HUDEP-2 (cell line): ENCODE data around the gene MAST4.

ENCODE experiments used
- DNase-seq, 76 experiments: peaks; one replicate each; lab custom pipeline; 2025; ENCODE audit not compliant: unreplicated experiment in 76 of 76; lab: John Stamatoyannopoulos, UW

The MAST4 gene

DNA sequence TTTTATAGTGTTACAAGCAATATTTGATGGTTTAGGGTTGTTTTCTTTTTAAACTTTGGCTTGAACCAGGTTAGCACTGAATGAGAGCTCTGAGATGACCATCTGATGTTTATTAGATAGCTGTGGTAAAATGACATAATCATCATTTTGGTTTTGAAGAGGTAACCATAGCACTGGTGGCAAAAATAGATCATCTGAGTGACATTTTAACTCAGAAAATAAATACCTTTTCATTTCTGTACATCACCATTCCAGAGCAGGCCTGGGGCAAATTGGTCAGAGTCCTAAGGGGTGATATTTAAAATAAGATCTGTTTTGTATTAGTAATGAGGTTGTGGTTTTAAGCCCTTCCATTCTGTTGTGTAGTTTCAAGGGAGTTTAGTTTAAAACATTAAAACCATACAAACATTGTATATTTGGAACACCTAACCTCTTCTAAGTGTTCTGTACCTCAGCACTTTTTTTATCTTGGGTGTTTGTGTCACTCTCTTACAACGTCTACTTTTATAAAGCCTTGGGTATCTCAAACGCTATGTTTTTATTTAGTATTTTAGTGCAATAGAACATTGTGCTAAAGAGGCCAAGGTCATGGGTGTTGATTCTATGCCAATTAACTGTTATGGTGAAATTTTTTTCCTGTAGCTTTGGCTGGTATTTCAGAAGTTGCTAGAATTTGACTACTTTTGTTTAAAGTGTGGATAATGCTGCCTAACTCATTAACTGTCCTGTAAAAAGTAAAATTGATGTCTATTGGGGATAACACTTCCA lies 434.3 kb downstream of the MAST4 start:
- no peak for DNase-seq

DNA sequence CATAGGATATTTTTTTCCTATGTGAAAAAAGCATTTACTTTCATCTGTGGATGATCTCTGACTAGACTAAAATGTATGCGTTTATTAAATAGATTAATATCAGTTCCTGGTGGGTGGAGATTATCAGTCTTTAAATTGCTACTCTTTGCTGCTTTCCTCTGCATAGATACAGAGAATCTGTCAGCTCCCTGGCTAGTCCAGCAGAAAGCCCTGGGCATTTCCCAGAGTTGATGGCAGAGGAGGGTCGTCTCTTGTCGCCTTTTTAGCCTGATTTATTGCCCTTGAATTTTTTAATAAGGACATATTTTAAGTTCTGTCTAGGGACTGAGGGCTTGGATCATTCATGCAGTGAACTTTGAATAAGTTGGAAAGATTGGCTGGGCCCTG lies 434.9 kb downstream of the MAST4 start:
- DNase-seq: no peak

DNA sequence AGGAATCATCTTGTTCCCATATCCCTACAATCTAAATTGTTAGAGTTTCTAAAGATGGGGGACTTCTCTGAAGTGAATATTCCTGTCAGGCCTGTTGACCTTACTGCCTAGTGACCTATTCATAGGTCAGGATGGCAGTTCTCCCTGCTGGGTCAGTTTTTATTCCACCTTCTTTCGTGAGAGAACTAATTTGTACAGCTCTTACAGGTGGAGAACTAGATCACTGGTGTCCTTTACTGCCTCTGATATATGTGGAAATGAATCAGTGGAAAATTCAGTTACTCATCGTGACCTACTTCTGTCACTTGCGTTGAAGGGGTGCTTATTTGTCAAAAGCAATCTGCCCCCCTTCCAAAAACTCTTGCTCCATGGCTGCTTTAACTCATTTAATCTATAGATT lies 435.5 kb downstream of the MAST4 start:
- DNase-seq: no peak

DNA sequence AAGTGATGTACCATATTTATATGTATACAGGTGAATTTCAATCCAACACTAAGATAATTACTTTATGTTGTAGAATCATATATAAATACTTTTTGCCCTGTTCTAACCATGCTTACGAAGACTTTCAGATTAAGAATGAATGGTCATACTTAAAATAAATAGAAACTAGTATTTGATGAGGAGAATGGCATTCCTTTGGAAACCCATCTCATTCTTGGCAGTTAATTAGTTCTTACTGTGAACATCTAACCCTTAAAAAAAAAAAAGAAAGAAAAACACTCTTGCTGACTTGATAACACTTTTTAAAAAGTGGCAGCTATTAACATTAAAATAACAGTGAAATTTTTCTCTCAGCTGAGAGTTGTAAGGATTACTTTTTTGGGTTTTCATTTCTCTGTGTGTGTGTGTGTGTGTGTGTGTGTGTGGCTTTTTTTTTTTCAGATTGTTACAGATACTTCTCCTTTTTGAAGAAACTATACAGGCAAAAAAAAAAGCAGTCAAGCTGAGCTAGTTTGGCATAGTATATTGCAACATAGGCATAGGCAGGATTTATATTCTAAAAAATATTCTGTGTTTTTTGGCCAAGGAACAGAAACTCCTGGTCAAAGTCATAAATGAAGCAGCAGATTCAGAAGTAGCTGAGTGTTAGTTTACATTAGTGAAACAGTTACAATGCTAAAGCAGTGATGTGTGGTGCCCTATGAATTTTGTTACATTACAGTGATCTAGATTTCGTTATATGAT lies 436.9 kb downstream of the MAST4 start:
- no peak for DNase-seq

DNA sequence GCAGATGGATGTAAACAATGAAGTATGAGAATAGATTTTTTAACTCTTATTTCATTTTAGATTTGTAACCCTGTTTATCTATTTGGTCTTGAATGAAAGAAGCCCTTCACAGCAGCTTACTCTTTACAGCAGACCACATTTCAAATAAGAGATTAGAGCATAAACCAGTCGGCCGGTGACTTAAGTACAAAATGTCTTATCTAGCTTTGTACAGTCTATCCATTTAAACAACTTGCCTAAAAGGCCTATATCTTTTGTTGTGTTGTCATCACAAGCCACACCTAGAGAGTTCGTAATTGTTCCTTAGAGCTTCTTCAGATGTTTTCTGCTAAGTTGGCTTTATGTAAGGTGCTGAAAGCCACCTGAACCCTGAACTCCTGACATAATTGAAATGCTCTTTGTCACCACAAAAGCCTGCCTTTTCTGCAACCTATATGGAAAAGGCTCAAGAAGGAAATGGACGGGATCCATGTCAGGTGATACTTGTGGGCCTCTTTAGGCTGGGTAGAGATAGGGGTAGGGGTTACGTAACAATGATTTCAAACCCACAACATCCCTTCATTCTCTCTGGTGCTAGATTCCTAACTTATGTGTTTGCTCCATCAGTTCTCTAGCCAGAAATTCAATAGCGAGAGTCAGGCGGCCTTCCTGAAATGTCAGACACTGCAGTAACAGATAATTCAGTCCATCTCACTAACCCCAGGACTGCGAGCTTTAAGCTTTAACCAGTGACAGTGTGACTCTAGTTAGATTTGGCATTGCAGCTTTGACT lies 437.9 kb downstream of the MAST4 start:
- peak in 2 of 76 experiments; percentile 2 to 14 for DNase-seq

DNA sequence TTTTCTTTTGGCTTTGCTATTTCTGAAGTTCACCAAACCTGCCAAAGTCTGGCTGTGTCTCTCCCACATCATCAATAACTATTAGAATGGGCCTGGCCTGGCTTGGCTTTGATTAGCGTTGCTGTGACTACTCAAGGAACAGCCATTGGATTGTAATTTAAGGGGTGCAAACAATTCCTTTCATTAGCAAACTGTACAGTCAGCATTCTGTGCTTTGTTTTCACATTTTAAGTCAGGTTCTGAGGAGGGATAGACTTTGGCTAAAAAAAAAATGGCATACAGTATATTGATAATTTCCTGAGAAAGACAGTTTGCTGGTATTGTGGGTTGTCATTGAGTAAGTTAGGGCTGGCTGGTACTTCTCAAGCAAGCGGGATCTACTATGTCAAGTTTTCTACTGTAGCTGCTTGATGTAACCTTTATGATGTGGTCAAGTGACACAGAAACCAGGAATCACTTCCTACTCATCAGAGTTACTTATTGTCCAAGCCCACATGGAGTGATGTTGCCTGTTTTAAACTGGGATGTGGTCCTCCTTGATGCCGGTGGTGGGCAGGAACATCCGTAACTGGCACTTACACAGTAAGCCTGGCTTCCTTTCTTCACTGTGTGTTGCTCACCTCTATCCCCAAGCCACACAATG lies 439.0 kb downstream of the MAST4 start:
- no peak for DNase-seq

DNA sequence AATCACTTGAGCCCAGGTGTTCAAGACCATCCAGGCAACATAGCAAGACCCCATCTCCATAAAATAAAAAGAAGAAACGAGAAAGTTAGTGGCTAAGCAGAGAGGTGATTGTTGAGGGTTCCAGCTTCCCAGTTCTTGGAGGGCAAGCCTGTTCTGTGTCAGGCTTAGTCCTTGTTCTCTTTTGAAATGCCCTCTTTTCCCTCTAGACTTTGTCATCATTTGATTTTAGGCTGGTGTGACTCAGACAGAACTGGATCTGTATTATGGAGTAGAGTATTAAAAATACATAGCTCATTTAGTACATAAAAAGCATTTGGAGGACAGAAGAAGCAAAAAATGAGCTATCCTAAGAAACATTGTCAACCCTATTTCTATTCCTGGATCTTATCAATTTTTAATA lies 441.0 kb downstream of the MAST4 start:
- no peak for DNase-seq

DNA sequence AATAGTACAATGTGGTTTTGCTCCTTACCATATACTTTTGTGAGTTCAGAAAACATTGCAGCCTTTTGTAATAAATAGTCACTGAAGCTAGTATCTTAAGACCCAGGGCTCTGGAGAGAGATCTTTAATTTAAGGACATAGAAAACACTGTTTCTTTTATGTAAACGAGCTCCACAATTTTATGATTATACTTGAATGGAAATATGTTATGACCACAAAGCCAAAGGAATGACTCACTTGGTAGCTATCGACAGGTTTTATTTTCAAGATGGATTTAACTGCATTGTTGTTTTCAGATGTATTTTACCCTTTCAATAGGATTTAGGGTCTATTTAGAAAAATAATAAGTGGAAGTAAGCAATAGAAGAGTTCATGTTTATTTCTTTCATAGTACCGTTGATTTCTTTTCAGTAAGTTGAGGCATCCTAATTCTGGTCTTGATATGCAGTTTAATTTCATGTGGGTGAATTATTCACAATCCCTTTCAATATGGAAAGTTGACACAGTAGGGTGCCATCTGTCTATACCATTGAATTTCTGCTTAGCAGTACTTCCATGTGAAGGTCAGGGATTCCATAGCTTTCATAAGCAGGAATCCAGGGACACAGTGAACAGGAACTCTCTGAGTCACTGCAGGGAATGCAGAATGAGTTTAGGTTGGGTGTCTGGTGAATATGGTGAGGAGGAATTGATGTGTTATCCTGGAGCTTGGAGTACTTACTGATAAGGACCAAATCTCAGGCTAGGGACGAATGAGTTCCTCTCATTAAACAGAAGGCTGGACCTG lies 442.8 kb downstream of the MAST4 start:
- no peak for DNase-seq

DNA sequence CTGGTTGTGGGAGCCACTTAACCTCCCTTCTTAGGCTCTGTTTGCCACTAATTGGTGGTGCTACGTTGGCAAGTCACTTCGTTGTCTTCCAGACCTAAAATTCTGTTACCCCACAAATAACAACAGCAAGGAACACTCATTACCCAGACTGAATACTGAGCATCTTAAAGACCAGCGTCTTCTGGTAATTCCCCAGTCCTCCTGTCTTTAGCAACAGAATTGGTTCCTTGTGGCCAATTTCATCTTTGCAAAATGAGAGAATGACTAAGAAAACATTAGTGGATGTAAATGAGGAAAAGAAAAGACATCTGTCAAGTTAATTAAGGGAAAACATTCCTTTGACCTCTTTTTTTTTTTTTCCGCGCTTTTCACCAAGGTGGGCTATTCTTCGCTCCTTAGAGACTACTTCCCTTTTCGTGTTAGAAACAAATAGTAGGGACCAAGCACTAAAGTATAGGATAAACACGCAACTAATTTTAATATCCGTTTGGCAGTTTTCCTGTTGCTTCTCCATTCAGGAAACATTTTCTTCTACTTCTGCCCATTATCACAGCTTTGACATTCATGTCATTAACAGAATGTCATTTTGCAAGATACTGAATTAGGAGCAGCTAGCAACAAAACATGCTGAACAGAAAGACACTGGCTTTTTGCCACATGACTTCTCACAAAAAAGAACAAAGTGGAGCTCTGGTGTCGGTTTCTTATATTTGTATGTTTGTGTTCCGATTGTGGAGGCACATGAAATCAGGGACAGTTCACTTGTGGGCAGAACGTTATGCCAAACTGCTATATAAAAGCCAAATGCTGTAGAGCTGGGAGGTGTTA lies 446.2 kb downstream of the MAST4 start:
- DNase-seq: no peak

DNA sequence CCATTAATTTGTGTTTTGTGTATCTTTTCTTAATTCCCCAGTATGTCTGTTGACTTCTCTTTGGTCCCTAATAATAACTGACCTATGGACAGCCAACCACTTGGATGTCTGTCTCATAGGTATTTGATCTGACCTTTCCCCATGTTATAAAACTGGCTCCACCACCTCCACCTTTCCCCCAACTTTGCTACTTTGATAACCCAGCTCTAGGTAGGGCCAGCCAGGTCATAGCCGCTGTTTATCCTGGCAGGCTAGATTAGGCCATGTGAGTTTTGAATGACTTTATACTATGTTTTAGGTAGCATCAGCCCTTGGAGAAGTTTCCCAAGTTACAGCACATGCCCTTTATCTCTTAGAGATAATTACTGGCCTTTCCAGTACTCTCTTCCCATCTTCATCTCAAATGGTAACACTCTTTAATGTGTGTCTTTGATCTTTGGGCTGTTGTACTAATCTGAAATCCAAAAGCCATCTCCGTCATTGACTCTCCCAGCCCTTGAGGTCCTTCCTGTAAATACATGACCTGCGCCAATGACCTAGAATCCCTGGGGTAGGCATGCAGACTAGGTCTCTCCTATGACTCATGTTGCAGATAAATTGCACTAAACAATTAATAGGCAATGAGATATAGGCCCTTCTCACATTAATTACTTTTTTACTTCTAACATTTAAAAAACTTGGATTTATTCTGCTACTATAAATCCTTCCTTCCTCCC lies 447.8 kb downstream of the MAST4 start:
- DNase-seq: no peak

DNA sequence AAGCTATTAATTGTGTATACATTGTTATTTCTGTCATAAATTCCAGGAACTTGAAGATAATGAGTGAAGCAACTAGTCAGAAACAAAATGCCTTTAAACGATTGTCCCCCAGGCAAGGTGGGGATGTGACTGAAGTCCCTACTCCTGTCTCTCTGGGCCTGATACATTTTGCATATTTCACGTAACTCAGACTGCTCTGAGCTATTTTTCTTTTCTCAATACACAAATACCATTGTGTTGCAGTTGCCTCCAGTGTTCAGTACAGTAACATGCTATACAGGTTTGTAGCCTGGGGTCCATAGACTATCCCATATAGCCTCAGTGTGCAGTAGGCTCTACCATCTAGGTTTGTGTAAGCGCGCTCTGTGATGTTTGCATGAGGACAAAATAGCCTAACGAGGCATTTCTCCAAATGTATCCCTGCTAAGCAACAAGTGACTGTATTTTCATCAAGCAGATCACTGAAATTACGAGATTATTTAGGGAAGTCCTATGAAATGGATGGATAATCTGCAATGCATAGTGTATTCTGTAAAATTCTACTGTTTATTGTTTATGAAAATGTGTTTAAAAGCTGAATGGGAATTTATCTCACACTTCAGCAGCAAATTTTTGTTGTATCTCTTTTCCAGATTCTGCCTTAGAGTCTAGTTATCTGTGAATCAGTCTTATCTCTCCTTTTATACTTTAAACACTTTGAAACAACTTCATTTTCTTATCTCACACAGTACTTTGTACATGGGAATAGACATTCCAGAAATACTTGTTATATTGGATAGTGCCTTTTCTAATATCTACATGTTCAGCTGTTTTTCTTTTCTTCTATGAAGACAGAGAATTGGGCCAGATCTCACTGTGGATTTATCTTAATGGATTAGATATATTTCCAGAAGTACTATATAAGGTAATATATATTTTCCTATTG lies 449.9 kb downstream of the MAST4 start:
- no peak for DNase-seq

DNA sequence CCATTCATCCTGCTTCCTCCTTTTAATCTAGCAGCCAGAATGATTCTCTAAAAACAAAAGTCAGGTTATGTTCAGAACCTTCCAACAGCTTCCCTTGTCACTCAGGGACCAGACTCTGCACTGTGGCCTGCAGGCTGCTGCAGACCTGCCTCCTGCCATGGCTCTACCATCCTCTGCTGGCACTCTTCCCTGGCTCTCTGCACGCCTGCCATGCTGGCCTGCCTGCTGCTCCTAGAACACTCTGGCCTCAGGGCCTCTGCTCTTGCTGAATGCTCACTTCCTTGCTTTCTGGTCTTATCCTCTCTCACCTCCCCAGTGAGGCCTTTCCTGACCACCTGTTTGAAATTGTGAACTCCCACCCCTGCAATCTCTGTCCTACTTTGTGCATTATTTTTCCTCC lies 451.0 kb downstream of the MAST4 start:
- no peak for DNase-seq

DNA sequence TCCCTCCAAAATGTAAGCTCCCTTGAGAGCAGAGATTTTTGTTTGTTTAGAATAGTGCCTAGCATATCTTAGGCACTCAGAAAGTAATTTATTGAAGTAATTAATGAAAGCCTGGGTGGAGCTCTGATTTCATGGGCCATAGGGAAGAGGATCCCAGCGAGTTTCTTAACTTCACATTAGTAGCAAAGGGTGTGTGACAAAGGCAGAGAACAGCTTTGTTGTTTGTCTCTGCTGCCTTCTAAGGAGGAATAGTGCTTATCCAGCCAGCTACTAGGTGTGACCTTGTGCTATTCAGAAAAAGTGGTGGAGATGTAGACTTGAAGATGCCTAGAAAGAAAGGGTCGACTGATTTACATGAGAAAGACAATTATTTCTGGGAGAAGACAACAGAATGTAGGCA lies 451.4 kb downstream of the MAST4 start:
- no peak for DNase-seq

DNA sequence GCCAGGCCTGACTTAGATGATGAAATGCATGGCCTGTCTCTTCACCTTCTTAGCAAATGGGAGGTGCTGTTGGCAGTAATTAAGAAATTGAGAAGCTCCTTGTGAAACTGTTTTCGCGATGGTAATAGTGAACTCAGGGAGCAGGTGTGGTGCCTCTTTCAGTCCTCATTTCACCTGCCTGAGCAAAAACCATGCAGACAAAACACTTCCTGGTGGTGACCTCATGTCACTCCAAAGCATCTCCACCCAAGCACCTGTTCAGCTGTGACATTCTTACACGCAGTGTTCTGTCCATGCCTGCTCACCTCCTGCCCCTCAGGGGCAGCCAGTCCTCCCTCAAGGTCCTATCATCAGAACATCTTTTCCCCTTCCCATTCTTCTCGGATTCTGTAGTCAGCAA lies 453.9 kb downstream of the MAST4 start:
- DNase-seq: no peak

DNA sequence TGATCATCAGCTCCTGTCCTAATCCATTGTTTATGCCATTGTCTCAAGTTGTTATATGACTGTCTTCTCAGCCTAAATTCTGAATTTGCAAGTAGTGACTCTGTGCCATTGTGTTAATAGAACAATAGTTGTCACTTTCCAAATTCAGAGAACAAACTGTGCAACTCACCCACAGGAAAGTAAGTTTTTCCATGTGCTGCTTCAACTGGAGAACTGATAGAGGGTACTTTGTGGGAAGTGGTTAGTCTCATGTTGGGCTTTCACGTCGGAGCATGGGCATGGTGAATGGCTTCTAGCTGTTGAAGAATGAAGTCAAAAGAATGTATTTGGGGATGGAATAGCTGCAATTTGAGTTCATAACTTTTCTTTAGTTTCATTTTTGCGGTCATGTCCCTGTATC lies 454.4 kb downstream of the MAST4 start:
- no peak for DNase-seq

DNA sequence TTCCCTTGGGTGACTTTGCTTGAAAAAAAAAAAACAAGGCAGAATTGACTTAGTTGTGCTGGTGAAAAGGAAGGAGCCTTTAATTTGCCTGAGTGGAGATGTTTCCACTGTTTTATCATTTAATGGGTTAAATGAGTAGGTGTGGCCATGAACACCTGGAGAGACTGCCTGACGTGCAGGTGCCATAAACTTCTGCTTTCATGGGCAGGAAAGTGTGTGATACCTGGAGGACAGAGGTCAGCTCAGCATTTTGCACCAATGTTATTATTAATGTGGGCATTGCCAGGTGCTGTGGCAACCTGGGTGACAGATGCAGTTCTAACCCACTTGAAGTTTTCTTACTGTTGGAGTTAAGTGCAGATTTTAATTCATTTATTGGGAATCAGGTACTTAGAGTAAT lies 455.0 kb downstream of the MAST4 start:
- no peak for DNase-seq

DNA sequence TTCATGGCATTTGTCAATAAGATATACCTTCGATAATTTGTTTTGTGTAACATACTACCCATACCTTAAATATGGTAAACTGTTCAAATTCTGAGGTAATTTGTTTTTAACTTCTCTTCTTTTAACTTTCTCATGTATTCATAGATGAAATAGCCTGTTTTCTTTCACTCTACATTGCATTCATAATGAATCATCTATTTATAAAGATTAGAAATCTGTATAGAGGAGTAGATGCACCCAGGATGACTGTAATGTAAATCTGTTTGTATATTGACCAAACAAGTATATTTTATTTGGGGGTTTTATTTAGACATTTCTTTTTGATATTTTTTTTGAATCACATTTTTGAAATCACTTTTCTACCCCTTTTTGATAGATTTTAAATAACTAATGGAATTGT lies 455.8 kb downstream of the MAST4 start:
- no peak for DNase-seq

DNA sequence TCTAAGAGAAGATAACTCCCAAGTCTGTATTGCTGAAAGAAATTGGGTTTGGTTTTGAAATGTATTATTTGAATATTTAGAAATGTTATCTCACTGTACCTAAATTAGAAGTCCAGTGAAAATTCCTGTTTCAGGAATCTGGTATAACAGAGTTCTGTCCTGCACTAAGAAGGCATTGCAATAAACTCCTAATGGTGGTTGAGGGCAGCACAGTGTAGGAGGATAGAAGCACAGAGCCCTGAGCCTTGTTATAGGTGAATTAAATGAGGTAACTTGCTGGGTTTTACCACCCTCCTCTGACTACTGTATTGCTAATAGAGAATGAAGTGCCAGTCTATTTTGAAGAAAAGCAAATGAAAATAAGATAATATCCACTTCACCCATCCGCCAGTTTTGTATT lies 457.0 kb downstream of the MAST4 start:
- no peak for DNase-seq
